NT2/D1 (cell line): Measurements from ENCODE around the gene TOMM70.

ENCODE experiments used
- SUZ12 ChIP-seq: IDR thresholded peaks from 2 replicates; pipeline ENCODE4 v1.6.1; 2011; ENCODE audit not compliant: insufficient read length, insufficient read depth; ENCODE audit errors: extremely low read depth
- YY1 ChIP-seq: IDR thresholded peaks from 2 replicates; pipeline ENCODE4 v1.6.1; 2011; ENCODE audit not compliant: insufficient read length, insufficient read depth
- ZNF274 ChIP-seq: IDR thresholded peaks from 2 replicates; pipeline ENCODE4 v1.6.1; 2011; ENCODE audit warnings: mild to moderate bottlenecking, low read depth, low read length

DNA sequence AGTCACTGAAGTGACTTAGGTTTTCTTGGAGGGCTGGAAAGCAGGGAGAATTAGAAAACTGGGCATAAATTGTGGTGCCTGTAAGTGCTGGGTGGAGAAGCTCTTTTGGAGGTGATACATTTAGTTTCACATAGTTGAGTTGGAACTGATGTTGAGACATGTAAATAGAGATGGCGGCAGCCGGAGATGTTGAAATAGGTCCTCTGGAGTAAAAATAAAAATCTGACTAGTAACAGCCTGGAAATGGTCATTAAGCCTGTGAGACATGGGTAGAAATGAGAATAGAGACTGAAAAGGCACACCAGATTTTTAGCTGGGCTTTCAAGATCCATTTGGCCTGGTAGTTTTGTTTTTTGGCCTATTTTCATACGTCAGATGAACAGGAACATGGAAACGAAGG is 69.2 kb downstream of the TOMM70 start:
- TF ChIP-seq ZNF274: no peak
- no peak for TF ChIP-seq YY1
- TF ChIP-seq SUZ12: no peak
